Liver (tissue), 9 donors: ENCODE data around the gene PPP1R11. TPM values are rescaled to one million over a fixed set of nuclear protein-coding genes. Genes with fewer than 3 reads are reported as not detected.

Experiments used
- DNase-seq: peaks from one replicate; pipeline ENCODE4 v3.0.0-alpha.2; 2017; ENCODE audit warnings: low spot score
- H3K27ac ChIP-seq, 2 donors: one replicate each; pipeline ENCODE4 v1.7.0; 2013; ENCODE audit warnings: inconsistent platforms in 2 of 2, low read length in 2 of 2, control low read depth in 1 of 2, low read depth in 1 of 2, mild to moderate bottlenecking in 1 of 2
- H3K27me3 ChIP-seq, 4 donors: one replicate each; pipeline versions ENCODE4 v1.6.1 to v1.7.0; 2013; ENCODE audit warnings: low read length in 3 of 4, inconsistent platforms in 1 of 4, mild to moderate bottlenecking in 1 of 4, moderate library complexity in 1 of 4; ENCODE audit not compliant: control insufficient read depth in 4 of 4, insufficient read depth in 4 of 4
- H3K36me3 ChIP-seq, 4 donors: one replicate each; pipeline versions ENCODE4 v1.6.1 to v1.7.0; 2013; ENCODE audit warnings: low read length in 3 of 4, mild to moderate bottlenecking in 3 of 4, low read depth in 1 of 4, moderate library complexity in 1 of 4; ENCODE audit not compliant: control insufficient read depth in 4 of 4, insufficient read depth in 3 of 4
- H3K4me1 ChIP-seq, 4 donors: one replicate each; pipeline versions ENCODE4 v1.6.1 to v1.7.0; 2013; ENCODE audit warnings: low read length in 3 of 4, mild to moderate bottlenecking in 3 of 4, moderate library complexity in 1 of 4; ENCODE audit not compliant: control insufficient read depth in 4 of 4, insufficient read depth in 4 of 4
- H3K4me3 ChIP-seq, 3 donors: one replicate each; pipeline versions ENCODE4 v1.6.1 to v1.7.0; 2013; ENCODE audit warnings: low read length in 3 of 3, control low read depth in 1 of 3, low read depth in 1 of 3, mild to moderate bottlenecking in 1 of 3
- H3K9ac ChIP-seq, 2 donors: one replicate each; pipeline ENCODE4 v1.7.0; 2013; ENCODE audit warnings: low read length in 2 of 2, mild to moderate bottlenecking in 2 of 2, moderate library complexity in 2 of 2, control low read depth in 1 of 2, low read depth in 1 of 2
- H3K9me3 ChIP-seq, 4 donors: one replicate each; pipeline versions ENCODE4 v1.6.1 to v1.7.0; 2013; ENCODE audit warnings: low read length in 3 of 4; ENCODE audit not compliant: control insufficient read depth in 4 of 4
- EGR1 ChIP-seq, 2 donors: IDR thresholded peaks; 2 replicates each; pipeline ENCODE4 v1.6.1; 2016 to 2018; ENCODE audit warnings: antibody characterized with exemption in 2 of 2, low read depth in 2 of 2
- FOXA1 ChIP-seq: IDR thresholded peaks from 2 replicates; pipeline ENCODE4 v1.6.1; 2016; ENCODE audit warnings: antibody characterized with exemption
- FOXA2 ChIP-seq: IDR thresholded peaks from 2 replicates; pipeline ENCODE4 v1.6.1; 2016; ENCODE audit warnings: antibody characterized with exemption
- GABPA ChIP-seq, 2 donors: IDR thresholded peaks in 1 of 2; conservative IDR thresholded peaks in 1 of 2; 2 replicates each; pipeline ENCODE4 v1.6.1; 2016; ENCODE audit warnings: antibody characterized with exemption in 2 of 2, mild to moderate bottlenecking in 1 of 2, moderate library complexity in 1 of 2
- HNF4A ChIP-seq, 2 donors: conservative IDR thresholded peaks; 2 replicates each; pipeline ENCODE4 v1.6.1; 2016; ENCODE audit warnings: antibody characterized with exemption in 2 of 2, mild to moderate bottlenecking in 2 of 2
- HNF4G ChIP-seq: IDR thresholded peaks from 2 replicates; pipeline ENCODE4 v1.6.1; 2016; ENCODE audit warnings: antibody characterized with exemption
- JUND ChIP-seq, 2 donors: IDR thresholded peaks; 2 replicates each; pipeline ENCODE4 v1.6.1; 2016; ENCODE audit warnings: antibody characterized with exemption in 2 of 2
- RAD21 ChIP-seq, 2 donors: IDR thresholded peaks; 2 replicates each; pipeline ENCODE4 v1.6.1; 2016; ENCODE audit warnings: antibody characterized with exemption in 2 of 2, mild to moderate bottlenecking in 2 of 2
- REST ChIP-seq: IDR thresholded peaks from 2 replicates; pipeline ENCODE4 v1.6.1; 2016; ENCODE audit warnings: antibody characterized with exemption, mild to moderate bottlenecking
- RXRA ChIP-seq, 2 donors: IDR thresholded peaks; 2 replicates each; pipeline ENCODE4 v1.6.1; 2017 to 2018; ENCODE audit warnings: antibody characterized with exemption in 2 of 2, mild to moderate bottlenecking in 1 of 2
- TAF1 ChIP-seq: conservative IDR thresholded peaks from 2 replicates; pipeline ENCODE4 v1.6.1; 2016; ENCODE audit warnings: antibody characterized with exemption, mild to moderate bottlenecking
- YY1 ChIP-seq: IDR thresholded peaks from 2 replicates; pipeline ENCODE4 v1.6.1; 2016; ENCODE audit warnings: antibody characterized with exemption, mild to moderate bottlenecking
- ZBTB33 ChIP-seq: IDR thresholded peaks from 2 replicates; pipeline ENCODE4 v1.6.1; 2016; ENCODE audit warnings: antibody characterized with exemption
- WGBS: extraction: QIAGEN DNeasy Blood & Tissue Kit; methylation state at CpG from one replicate; pipeline ENCODE4 v1.1.7; 2013; 5-methylcytosine and 5-hydroxymethylcytosine counted together
- polyA plus RNA-seq, 2 donors: library from polyadenylated mRNA; stranded (reverse) in 1 of 2; unstranded in 1 of 2; fragments of 200-250 nt in 1 of 2; fragments of >200 nt in 1 of 2; fragmentation: Nextera tagmentation in 1 of 2; extraction: Ambion mirVana in 1 of 2; gene quantifications; one replicate each; pipeline versions ENCODE4 v1.2.1 to v1.2.3, GENCODE V29; 2013 to 2015
- total RNA-seq, 2 donors: library from RNA; depleted of rRNA; stranded (reverse); fragments of >200 nt; gene quantifications; one replicate each; pipeline ENCODE4 v1.2.3, GENCODE V29; 2014
- TF ChIP-seq, protein P1 (sequence below): fragments of 150-350 bp; IDR thresholded peaks from 2 replicates; pipeline ENCODE4 v1.5.1; 2017; ENCODE audit warnings: improper control_type of control experiment, low read depth, low read length; ENCODE audit not compliant: missing input control
- TF ChIP-seq, protein P2 (sequence below): IDR thresholded peaks from 2 replicates; pipeline ENCODE4 v1.6.1; 2016; ENCODE audit warnings: antibody characterized with exemption
- donor health status: healthy.
- donor health status: healthy.
- donor health status: healthy.
- donor health status: healthy.
- donor health status: healthy.

The PPP1R11 gene
- total and polyA plus RNA-seq, 4 donors, result 7.8 to 30.9 (median 19.5) TPM

DNA sequence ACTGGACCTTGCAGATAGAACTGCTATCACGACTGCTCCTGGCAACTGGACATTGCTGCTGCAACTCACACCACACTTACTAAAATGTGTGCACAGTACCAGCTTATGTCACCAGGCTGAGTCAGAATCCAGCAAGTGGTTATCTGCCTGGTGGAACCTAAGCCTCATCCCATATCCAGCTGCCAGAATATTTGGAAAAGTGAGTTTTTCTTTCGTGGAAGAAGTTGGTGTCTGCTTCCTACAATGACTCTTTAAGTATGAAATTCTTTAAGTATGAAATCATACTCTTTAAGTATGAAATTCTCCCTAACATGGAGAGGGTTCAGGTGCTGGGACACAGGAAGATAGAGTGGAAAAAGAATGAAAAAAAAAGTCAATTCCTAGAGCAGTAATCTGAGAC lies 22.4 kb upstream of the PPP1R11 start:
- Histone ChIP-seq H3K27ac (no peak overlapping the region), H3K36me3 (no peaks in the 10 kb centered on the region), H3K27me3 (no peaks in the 10 kb centered on the region), H3K9ac (no peak overlapping the region), H3K4me1 (no peaks in the 10 kb centered on the region), H3K4me3 (no peak overlapping the region), H3K9me3 (no peaks in the 10 kb centered on the region)
- DNase-seq, result no peak
- no peak for TF ChIP-seq YY1
- TF ChIP-seq, protein P1, sequence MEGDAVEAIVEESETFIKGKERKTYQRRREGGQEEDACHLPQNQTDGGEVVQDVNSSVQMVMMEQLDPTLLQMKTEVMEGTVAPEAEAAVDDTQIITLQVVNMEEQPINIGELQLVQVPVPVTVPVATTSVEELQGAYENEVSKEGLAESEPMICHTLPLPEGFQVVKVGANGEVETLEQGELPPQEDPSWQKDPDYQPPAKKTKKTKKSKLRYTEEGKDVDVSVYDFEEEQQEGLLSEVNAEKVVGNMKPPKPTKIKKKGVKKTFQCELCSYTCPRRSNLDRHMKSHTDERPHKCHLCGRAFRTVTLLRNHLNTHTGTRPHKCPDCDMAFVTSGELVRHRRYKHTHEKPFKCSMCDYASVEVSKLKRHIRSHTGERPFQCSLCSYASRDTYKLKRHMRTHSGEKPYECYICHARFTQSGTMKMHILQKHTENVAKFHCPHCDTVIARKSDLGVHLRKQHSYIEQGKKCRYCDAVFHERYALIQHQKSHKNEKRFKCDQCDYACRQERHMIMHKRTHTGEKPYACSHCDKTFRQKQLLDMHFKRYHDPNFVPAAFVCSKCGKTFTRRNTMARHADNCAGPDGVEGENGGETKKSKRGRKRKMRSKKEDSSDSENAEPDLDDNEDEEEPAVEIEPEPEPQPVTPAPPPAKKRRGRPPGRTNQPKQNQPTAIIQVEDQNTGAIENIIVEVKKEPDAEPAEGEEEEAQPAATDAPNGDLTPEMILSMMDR, result no peak
- TF ChIP-seq, protein P2, sequence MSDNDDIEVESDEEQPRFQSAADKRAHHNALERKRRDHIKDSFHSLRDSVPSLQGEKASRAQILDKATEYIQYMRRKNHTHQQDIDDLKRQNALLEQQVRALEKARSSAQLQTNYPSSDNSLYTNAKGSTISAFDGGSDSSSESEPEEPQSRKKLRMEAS, result no peak
- TF ChIP-seq JUND (IDR thresholded peaks at IDR 0.05), result no peak
- no peak for TF ChIP-seq EGR1 (IDR thresholded peaks at IDR 0.05; ENCODE audit: low read depth in 2 of 2)
- TF ChIP-seq REST, result no peak
- no peak for TF ChIP-seq HNF4A (conservative IDR thresholded peaks at IDR 0.05)
- TF ChIP-seq ZBTB33, result no peak
- no peak for TF ChIP-seq GABPA (IDR thresholded peaks at IDR 0.05 in 1 of 2, conservative IDR thresholded peaks at IDR 0.05 in 1 of 2)
- TF ChIP-seq TAF1, result no peak
- TF ChIP-seq FOXA1, result no peak
- no peak for TF ChIP-seq RAD21 (IDR thresholded peaks at IDR 0.05)
- no peak for TF ChIP-seq RXRA (IDR thresholded peaks at IDR 0.05)
- TF ChIP-seq HNF4G, result no peak
- WGBS, result 80% methylated on average over 2 of the region's 2 CpGs

DNA sequence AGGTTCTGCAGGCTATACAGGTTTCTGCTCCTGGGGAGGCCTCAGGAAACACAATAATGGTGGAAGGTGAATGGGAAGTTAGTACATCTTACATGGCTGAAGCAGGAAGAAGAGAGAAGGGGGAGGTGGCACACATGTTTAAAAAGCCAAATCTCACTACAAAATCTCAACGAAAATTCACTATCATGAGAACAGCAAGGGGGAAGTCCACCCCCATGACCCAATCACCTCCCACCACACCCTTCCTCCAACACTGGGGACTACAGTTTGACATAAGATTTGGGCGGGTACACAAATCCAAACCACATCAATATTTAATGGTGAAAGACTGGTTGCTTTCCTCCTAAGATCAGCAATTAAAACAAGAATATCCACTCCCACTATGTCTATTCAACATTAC lies 19.8 kb upstream of the PPP1R11 start:
- Histone ChIP-seq H3K4me3 (no peak overlapping the region), H3K27ac (no peak overlapping the region), H3K36me3 (no peaks in the 10 kb centered on the region), H3K27me3 (no peaks in the 10 kb centered on the region), H3K9me3 (no peaks in the 10 kb centered on the region), H3K9ac (no peak overlapping the region), H3K4me1 (no peaks in the 10 kb centered on the region)
- DNase-seq, result no peak
- TF ChIP-seq FOXA1, result no peak
- TF ChIP-seq REST, result no peak
- TF ChIP-seq ZBTB33, result no peak
- no peak for TF ChIP-seq HNF4A (conservative IDR thresholded peaks at IDR 0.05)
- no peak for TF ChIP-seq RAD21 (IDR thresholded peaks at IDR 0.05)
- TF ChIP-seq EGR1 (IDR thresholded peaks at IDR 0.05; ENCODE audit: low read depth in 2 of 2), result no peak
- TF ChIP-seq GABPA (IDR thresholded peaks at IDR 0.05 in 1 of 2, conservative IDR thresholded peaks at IDR 0.05 in 1 of 2), result no peak
- no peak for TF ChIP-seq YY1
- TF ChIP-seq HNF4G, result no peak
- no peak for TF ChIP-seq FOXA2
- TF ChIP-seq, protein P2, result no peak
- WGBS, result 62% methylated on average over 2 of the region's 2 CpGs
